Activated T-cell treated with anti-CD3 and anti-CD28 coated beads, Interleukin-2, amount 50 U/mL, for 72 hours (primary cell): ENCODE data around the gene LONP2. TPM values are rescaled to one million over a fixed set of nuclear protein-coding genes. Genes with fewer than 3 reads are reported as not detected.
"Not testable (repeated sequence)": the region's sequence is repeated elsewhere in the genome, so short reads cannot be mapped to it uniquely, and the experiment has no call there.

ENCODE experiments used
- ATAC-seq, 2 donors: fragments of 150-1000 bp; cut with Tn5 transposase; replicated peaks in 1 of 2; 2 replicates each; pipeline ENCODE4 v1.10.0; 2021; ENCODE audit warnings: moderate library complexity in 2 of 2, mild to moderate bottlenecking in 1 of 2
- DNase-seq, 2 donors: peaks; one replicate each; pipeline ENCODE4 v3.0.0; 2021 to 2022; ENCODE audit warnings: mixed read lengths in 1 of 2
- H3K27ac Mint-ChIP-seq: one replicate; pipeline ENCODE4 v1.8.0; 2022; ENCODE audit warnings: mild to moderate bottlenecking, moderate library complexity, mixed read lengths
- H3K27me3 Mint-ChIP-seq: one replicate; pipeline ENCODE4 v1.8.0; 2022; ENCODE audit warnings: low read depth, mixed read lengths
- H3K36me3 Mint-ChIP-seq, 2 donors: one replicate each; pipeline ENCODE4 v1.8.0; 2022; ENCODE audit warnings: mixed read lengths in 2 of 2, mild to moderate bottlenecking in 1 of 2; ENCODE audit not compliant: insufficient read depth in 2 of 2
- H3K4me1 Mint-ChIP-seq: one replicate; pipeline ENCODE4 v1.8.0; 2022; ENCODE audit warnings: low read depth, mixed read lengths
- H3K4me3 Mint-ChIP-seq, 2 donors: one replicate each; pipeline ENCODE4 v1.8.0; 2022; ENCODE audit warnings: mild to moderate bottlenecking in 2 of 2, mixed read lengths in 2 of 2, moderate library complexity in 2 of 2
- H3K9me3 Mint-ChIP-seq, 2 donors: one replicate each; pipeline ENCODE4 v1.8.0; 2022; ENCODE audit warnings: mixed read lengths in 2 of 2
- total RNA-seq, 2 donors: library from RNA; stranded (reverse); gene quantifications; one replicate each; pipeline ENCODE4 v1.2.3, GENCODE V29; 2022

Gene LONP2
- total RNA-seq, 2 donors from 2014 or later, result 50.8 to 55.3 TPM

DNA sequence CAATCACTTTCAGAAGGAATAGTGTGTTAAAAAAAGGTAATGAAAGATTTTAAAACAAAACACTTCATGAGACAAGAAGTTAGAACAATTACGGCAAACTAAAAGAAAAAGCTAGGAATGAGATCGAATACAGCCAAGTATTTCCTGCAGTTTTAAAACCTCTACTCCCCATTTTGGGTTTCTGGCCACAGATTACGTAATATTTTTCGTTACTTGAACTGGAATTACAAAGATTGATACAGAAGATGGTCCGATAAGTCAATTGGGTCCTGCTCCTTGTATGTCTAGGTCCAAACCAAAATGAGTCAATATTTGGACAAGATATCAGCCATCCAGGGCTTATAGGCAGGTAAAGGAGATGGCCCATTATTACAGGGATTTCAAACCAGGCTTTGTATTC lies 88.9 kb downstream of the LONP2 start:
- ATAC-seq (no peak), DNase-seq (no peak)
- H3K36me3 Mint-ChIP-seq, result peaks cover 1 to 6% of the 10 kb centered on the region in 2 donors
- no peak overlapping the region for H3K27ac Mint-ChIP-seq
- H3K9me3 Mint-ChIP-seq, result no peaks in the 10 kb centered on the region
- H3K4me1 Mint-ChIP-seq, result peaks cover 8% of the 10 kb centered on the region
- H3K27me3 Mint-ChIP-seq, result no peaks in the 10 kb centered on the region
- no peak overlapping the region for H3K4me3 Mint-ChIP-seq

DNA sequence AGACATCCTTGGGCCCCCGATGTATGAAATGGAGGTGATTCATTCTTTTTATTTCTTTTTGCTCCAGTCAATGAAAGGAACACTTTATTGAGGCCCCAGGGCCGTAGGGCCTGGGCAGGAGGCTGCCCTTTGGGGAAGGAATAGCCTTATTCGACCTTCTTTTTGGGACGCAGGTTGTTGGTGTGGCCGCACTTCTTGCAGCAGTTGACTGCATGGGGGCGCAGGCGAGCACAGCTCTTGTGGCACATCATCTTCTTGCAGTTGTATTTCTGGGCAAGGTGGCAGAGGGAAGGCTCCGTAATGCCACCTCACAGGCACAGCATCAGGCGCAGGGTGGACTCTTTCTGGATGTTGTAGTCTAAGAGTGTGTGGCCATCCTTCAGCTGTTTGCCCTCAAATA lies 90.2 kb downstream of the LONP2 start:
- Mint-ChIP-seq H3K27ac (no peak overlapping the region), H3K27me3 (no peaks in the 10 kb centered on the region), H3K9me3 (no peaks in the 10 kb centered on the region), H3K36me3 (peaks cover 3 to 7% of the 10 kb centered on the region in 2 donors), H3K4me3 (no peak overlapping the region), H3K4me1 (peaks cover 13% of the 10 kb centered on the region)
- ATAC-seq (no peak), DNase-seq (no peak)

GRCh38 chr16:48335961-48336360 lies 91.9 kb downstream of the LONP2 start:
- Mint-ChIP-seq H3K4me1 (peaks cover 16% of the 10 kb centered on the region), H3K4me3 (no peak overlapping the region), H3K36me3 (peaks cover 6 to 7% of the 10 kb centered on the region in 2 donors), H3K27ac (no peak overlapping the region), H3K9me3 (no peaks in the 10 kb centered on the region), H3K27me3 (no peaks in the 10 kb centered on the region)
- DNase-seq (no peak), ATAC-seq (no peak)

DNA sequence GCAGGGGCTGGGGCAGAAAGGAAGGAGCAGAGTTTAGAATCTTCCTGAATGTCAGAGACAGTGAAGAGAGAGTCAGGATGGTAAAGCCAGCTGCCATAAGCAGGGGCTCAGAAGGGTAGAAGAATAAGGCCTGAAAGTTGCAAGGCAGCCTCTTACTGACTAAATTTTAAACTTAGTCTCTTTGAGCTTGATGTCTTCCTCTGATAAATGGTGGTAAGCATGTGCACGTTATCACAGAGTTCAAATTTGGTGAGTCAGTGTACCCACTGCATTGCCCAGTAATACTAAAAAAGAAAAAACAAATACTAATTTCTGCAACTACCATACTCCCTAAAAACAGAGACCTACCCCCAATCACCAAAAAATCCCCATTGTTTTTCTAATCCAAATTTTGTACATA lies 96.0 kb downstream of the LONP2 start:
- peak; percentile 63 to 73 for ATAC-seq
- peak overlapping the region in 1 of 2 donors; percentile 14 for H3K4me3 Mint-ChIP-seq
- peaks cover 16% of the 10 kb centered on the region for H3K4me1 Mint-ChIP-seq
- no peak for DNase-seq
- H3K36me3 Mint-ChIP-seq, result peaks cover 6 to 7% of the 10 kb centered on the region in 2 donors
- H3K9me3 Mint-ChIP-seq, result no peaks in the 10 kb centered on the region
- H3K27ac Mint-ChIP-seq, result peak overlapping the region; percentile 88
- H3K27me3 Mint-ChIP-seq, result no peaks in the 10 kb centered on the region

GRCh38 chr16:48342591-48342990 lies 98.5 kb downstream of the LONP2 start:
- Mint-ChIP-seq H3K27ac (no peak overlapping the region), H3K9me3 (no peaks in the 10 kb centered on the region), H3K4me3 (no peak overlapping the region), H3K4me1 (peaks cover 16% of the 10 kb centered on the region), H3K27me3 (no peaks in the 10 kb centered on the region), H3K36me3 (peaks cover 5 to 9% of the 10 kb centered on the region in 2 donors)
- no peak for ATAC-seq
- DNase-seq, result no peak

DNA sequence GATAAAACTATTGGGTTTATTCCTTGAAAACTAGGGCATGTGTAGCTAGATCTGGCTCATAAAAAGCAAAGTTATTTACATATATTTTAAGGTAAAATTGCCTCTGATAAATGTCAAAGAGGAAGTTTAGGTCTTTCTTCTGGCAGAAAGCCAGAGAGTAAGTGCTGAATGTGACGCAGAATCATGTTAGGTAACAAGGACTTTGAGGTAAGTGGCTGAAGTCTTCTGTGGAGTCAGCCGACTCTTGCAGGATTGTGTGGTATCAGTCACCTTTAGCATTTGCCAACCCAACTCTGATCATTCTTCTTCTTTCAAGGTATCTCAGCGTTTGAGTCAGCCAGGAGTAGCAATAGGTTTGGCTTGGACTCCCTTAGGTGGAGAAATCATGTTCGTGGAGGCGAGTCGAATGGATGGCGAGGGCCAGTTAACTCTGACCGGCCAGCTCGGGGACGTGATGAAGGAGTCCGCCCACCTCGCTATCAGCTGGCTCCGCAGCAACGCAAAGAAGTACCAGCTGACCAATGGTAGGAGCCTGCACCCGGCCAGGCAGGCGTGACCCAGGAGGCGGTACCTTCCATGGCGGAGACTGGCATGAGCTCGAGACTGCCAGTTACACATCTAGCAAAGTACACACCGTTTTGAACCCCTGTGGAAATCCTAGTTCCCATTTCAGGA lies 103.2 kb downstream of the LONP2 start:
- ATAC-seq, result peak in 1 of 2 donors; percentile 33
- Mint-ChIP-seq H3K4me3 (no peak overlapping the region), H3K4me1 (no peaks in the 10 kb centered on the region), H3K27me3 (no peaks in the 10 kb centered on the region), H3K36me3 (peaks cover 1 to 16% of the 10 kb centered on the region in 2 donors), H3K9me3 (no peaks in the 10 kb centered on the region), H3K27ac (no peak overlapping the region)
- DNase-seq, result no peak

- no peak for DNase-seq
- no peak overlapping the region for H3K4me3 Mint-ChIP-seq
- H3K4me1 Mint-ChIP-seq, result peaks cover under 1% of the 10 kb centered on the region
- no peaks in the 10 kb centered on the region for H3K27me3 Mint-ChIP-seq
- no peak overlapping the region for H3K27ac Mint-ChIP-seq
- no peaks in the 10 kb centered on the region for H3K9me3 Mint-ChIP-seq
- H3K36me3 Mint-ChIP-seq, result peaks cover 1 to 15% of the 10 kb centered on the region in 2 donors
- no peak for ATAC-seq
Measured at GRCh38 chr16:48347980-48348379, 103.9 kb downstream of the LONP2 start.

DNA sequence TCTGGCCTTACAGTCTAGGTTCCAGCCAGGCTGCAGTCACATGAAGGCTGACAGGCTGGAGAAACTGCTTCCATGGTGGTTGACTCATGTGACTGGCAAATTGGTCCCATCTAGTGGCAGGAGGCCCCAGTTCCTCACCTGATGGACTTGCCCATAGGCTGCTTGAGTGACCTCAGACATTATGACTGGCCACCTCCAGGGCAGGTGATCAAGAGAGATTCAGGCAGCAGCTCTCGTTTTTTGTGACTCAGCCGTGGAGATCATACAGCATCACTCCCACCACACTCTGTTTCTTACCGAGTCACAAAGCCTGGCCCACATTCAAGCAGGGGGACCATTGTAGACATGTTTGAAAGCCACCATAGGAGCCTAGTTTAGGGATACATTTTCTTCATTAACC lies 106.6 kb downstream of the LONP2 start:
- Mint-ChIP-seq H3K27me3 (no peaks in the 10 kb centered on the region), H3K4me3 (no peak overlapping the region), H3K36me3 (peaks cover 8 to 27% of the 10 kb centered on the region in 2 donors), H3K4me1 (peaks cover 23% of the 10 kb centered on the region), H3K9me3 (no peaks in the 10 kb centered on the region), H3K27ac (peak overlapping the region; percentile 58)
- ATAC-seq (peak; percentile 69 to 81), DNase-seq (peak; percentile 40 to 44)

- peaks cover 8 to 25% of the 10 kb centered on the region in 2 donors for H3K36me3 Mint-ChIP-seq
- DNase-seq (no peak), ATAC-seq (no peak)
- peaks cover 23% of the 10 kb centered on the region for H3K4me1 Mint-ChIP-seq
- H3K27me3 Mint-ChIP-seq, result no peaks in the 10 kb centered on the region
- H3K9me3 Mint-ChIP-seq, result no peaks in the 10 kb centered on the region
- no peak overlapping the region for H3K27ac Mint-ChIP-seq
- H3K4me3 Mint-ChIP-seq, result no peak overlapping the region
Measured at GRCh38 chr16:48352648-48353390, 108.7 kb downstream of the LONP2 start.

DNA sequence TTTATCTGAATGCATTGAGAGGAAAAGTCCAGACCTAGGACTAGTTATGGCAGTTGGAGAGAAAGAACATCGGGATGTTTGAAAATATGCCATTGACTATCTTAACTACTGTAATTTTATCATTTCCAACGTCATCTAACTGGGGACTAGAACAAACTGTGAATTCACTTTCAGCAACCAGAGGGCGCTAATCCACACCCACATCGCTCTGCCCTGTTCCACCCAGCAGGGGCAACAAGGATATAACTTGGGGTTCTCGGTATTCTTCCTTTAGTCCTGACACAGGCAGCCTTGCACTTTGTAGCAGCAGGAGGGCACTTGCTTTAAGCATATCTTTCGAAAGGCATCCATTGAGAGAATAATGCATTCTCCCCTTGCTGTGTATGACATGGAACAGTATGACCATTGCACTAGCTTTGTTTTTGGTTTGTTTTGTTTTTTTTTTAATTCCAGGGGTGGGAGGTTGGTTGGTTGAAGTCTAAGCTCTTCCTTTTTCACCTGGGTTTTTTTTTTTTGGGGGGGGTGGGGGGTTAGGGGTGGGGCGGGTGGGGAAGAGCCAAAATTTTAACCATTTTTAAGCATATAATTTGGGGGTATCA lies 109.6 kb downstream of the LONP2 start:
- H3K4me3 Mint-ChIP-seq, result no peak overlapping the region
- no peaks in the 10 kb centered on the region for H3K9me3 Mint-ChIP-seq
- H3K27me3 Mint-ChIP-seq, result no peaks in the 10 kb centered on the region
- H3K27ac Mint-ChIP-seq, result peak overlapping the region; percentile 58
- H3K36me3 Mint-ChIP-seq, result peaks cover 8 to 23% of the 10 kb centered on the region in 2 donors
- DNase-seq, result peak; percentile 63 to 64
- peaks cover 23% of the 10 kb centered on the region for H3K4me1 Mint-ChIP-seq
- peak; percentile 69 to 74 for ATAC-seq

GRCh38 chr16:48354385-48354784 lies 110.3 kb downstream of the LONP2 start:
- H3K4me3 Mint-ChIP-seq, H3K27me3 Mint-ChIP-seq, H3K27ac Mint-ChIP-seq, H3K9me3 Mint-ChIP-seq: not testable (repeated sequence)
- DNase-seq, result peak in 1 of 2 donors; percentile 28
- peaks cover 23% of the 10 kb centered on the region for H3K4me1 Mint-ChIP-seq
- peaks cover 8 to 22% of the 10 kb centered on the region in 2 donors for H3K36me3 Mint-ChIP-seq
- peak; percentile 27 to 61 for ATAC-seq

DNA sequence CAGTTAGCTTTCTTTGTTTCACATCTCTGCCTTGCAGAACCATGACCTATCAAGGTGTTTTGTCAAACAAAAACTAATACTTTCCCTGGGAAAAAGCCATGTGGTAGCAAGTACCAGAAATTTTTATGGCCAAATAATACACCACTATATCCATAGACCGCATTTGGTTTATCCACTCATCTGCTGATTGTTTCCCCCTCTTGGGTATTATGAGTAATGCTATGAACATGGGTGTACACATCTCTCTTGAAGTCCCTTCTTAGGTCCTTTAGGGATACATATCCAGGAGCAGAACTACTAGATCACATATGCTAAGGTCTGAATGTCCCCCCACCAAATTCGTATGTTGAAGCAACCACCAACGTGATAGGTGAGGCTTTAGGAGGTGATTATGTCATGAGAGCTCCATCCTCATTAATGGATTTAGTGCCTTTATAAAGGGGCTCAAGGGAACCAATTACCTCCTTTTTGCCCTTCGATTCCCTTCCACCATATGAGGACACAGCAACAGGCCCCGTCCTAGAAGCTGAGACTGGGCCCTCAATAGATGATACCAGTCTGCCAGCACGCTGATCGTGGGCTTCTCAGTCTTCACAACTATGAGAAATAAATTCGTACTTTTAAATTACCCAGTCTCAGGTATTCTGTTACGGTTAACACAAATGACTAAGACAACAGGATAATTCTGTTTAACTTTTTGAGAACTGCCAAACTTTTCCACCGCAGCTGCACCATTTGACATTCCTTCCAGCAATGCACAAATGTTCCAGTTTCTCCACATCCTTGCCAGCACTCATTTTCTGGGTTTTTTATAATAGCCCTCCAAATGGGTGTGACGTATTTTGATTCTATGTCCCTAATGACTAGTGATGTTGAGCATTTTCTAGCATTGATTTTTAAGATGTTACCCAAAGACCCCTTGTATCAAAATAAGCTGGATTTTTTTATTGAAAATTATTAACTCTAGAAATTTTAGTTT lies 111.1 kb downstream of the LONP2 start:
- H3K27ac Mint-ChIP-seq, result peak overlapping the region; percentile 23
- no peaks in the 10 kb centered on the region for H3K9me3 Mint-ChIP-seq
- DNase-seq (no peak), ATAC-seq (no peak)
- H3K36me3 Mint-ChIP-seq, result peaks cover 8 to 22% of the 10 kb centered on the region in 2 donors
- peaks cover 23% of the 10 kb centered on the region for H3K4me1 Mint-ChIP-seq
- H3K27me3 Mint-ChIP-seq, result no peaks in the 10 kb centered on the region
- H3K4me3 Mint-ChIP-seq, result no peak overlapping the region
